ENCODE results near the gene DNM2. TPM values are rescaled to one million over a fixed set of nuclear protein-coding genes. Genes with fewer than 3 reads are reported as not detected.
"Not testable (repeated sequence)": the region's sequence is repeated elsewhere in the genome, so short reads cannot be mapped to it uniquely, and the experiment has no call there.

Gene DNM2
- total RNA-seq, 1 donor from 2014 or later: 79.8 TPM

GRCh38 chr19:10752913-10753704 lies 35.2 kb downstream of the DNM2 start:
- no peak for ATAC-seq

GRCh38 chr19:10756371-10756770 lies 38.5 kb downstream of the DNM2 start:
- no peak for ATAC-seq

- no peak for ATAC-seq
Measured at GRCh38 chr19:10756791-10757190, 38.9 kb downstream of the DNM2 start.

- ATAC-seq: not testable (repeated sequence)
Measured at GRCh38 chr19:10758050-10758449, 40.2 kb downstream of the DNM2 start.

- no peak for ATAC-seq
Measured at GRCh38 chr19:10758978-10759377, 41.1 kb downstream of the DNM2 start.

GRCh38 chr19:10760273-10760944 lies 42.5 kb downstream of the DNM2 start:
- ATAC-seq: peak; percentile 63

GRCh38 chr19:10761443-10762250 lies 43.8 kb downstream of the DNM2 start:
- ATAC-seq: no peak

GRCh38 chr19:10762656-10763055 lies 44.8 kb downstream of the DNM2 start:
- peak; percentile 72 for ATAC-seq

- no peak for ATAC-seq
Measured at GRCh38 chr19:10763411-10763810, 45.5 kb downstream of the DNM2 start.

GRCh38 chr19:10763828-10764339 lies 46.0 kb downstream of the DNM2 start:
- ATAC-seq: no peak

- ATAC-seq: no peak
Measured at GRCh38 chr19:10764340-10764894, 46.5 kb downstream of the DNM2 start.

- no peak for ATAC-seq
Measured at GRCh38 chr19:10766049-10766623, 48.3 kb downstream of the DNM2 start.

- ATAC-seq: peak; percentile 5
Measured at GRCh38 chr19:10766671-10767201, 48.9 kb downstream of the DNM2 start.

GRCh38 chr19:10767726-10768125 lies 49.8 kb downstream of the DNM2 start:
- no peak for ATAC-seq

- no peak for ATAC-seq
Measured at GRCh38 chr19:10768369-10768768, 50.5 kb downstream of the DNM2 start.

GRCh38 chr19:10768936-10769335 lies 51.1 kb downstream of the DNM2 start:
- ATAC-seq: no peak

GRCh38 chr19:10769533-10770491 lies 51.9 kb downstream of the DNM2 start:
- no peak for ATAC-seq

- ATAC-seq: peak; percentile 48
Measured at GRCh38 chr19:10773969-10774368, 56.1 kb downstream of the DNM2 start.

GRCh38 chr19:10774893-10775292 lies 57.0 kb downstream of the DNM2 start:
- ATAC-seq: no peak

GRCh38 chr19:10776900-10777650 lies 59.2 kb downstream of the DNM2 start:
- ATAC-seq: no peak

Data from esophagus mucosa (tissue), 1 donor.